C4-2B (cell line): Measurements from ENCODE around the gene CCDC40.

Source experiments
- H3K27ac ChIP-seq: fragments of 450-650 bp; 2 replicates; pipeline ENCODE4 v1.5.1; 2017
- CTCF ChIP-seq: fragments of 450-650 bp; conservative IDR thresholded peaks from 2 replicates; pipeline ENCODE4 v1.5.1; 2017; ENCODE audit warnings: mild to moderate bottlenecking
- ZFX ChIP-seq: fragments of 450-650 bp; IDR thresholded peaks from 2 replicates; pipeline ENCODE4 v1.6.1; 2017

Gene CCDC40

GRCh38 chr17:79994602-79995001, 41.8 kb upstream of the CCDC40 start:
- peak overlapping the region; percentile 97 for H3K27ac ChIP-seq
- no peak for TF ChIP-seq ZFX
- no peak for TF ChIP-seq CTCF

GRCh38 chr17:79995696-79996095, 40.7 kb upstream of the CCDC40 start:
- TF ChIP-seq CTCF: no peak
- TF ChIP-seq ZFX: no peak

GRCh38 chr17:79996291-79996690, 40.2 kb upstream of the CCDC40 start:
- H3K27ac ChIP-seq: no peak overlapping the region
- TF ChIP-seq CTCF: no peak
- TF ChIP-seq ZFX: no peak

More at GRCh38 chr17:79995696-79996095, 40.7 kb upstream of the CCDC40 start:
- H3K27ac ChIP-seq: no peak overlapping the region

- TF ChIP-seq ZFX (no peak), CTCF (no peak)
- H3K27ac ChIP-seq: no peak overlapping the region
These were observed 39.3 kb upstream of the CCDC40 start for GRCh38 chr17:79997011-79997660.

- no peak for TF ChIP-seq CTCF
- TF ChIP-seq ZFX: no peak
These were observed 36.3 kb upstream of the CCDC40 start for GRCh38 chr17:80000136-80000535.

GRCh38 chr17:80000981-80001775, 35.3 kb upstream of the CCDC40 start:
- TF ChIP-seq CTCF (no peak), ZFX (no peak)
- H3K27ac ChIP-seq: no peak overlapping the region

More at GRCh38 chr17:80000136-80000535, 36.3 kb upstream of the CCDC40 start:
- no peak overlapping the region for H3K27ac ChIP-seq

- no peak for TF ChIP-seq ZFX
- TF ChIP-seq CTCF: no peak
- no peak overlapping the region for H3K27ac ChIP-seq
These were observed 34.3 kb upstream of the CCDC40 start for GRCh38 chr17:80002070-80002641.
